Measurements from ENCODE around the gene CTAGE4. TPM values are rescaled to one million over a fixed set of nuclear protein-coding genes. Genes with fewer than 3 reads are reported as not detected.
A peak's percentile ranks its signal among the peaks of the same experiment; 100 is the strongest.
"Not testable (repeated sequence)": the region's sequence is repeated elsewhere in the genome, so short reads cannot be mapped to it uniquely, and the experiment has no call there.

The CTAGE4 gene
- total and polyA plus RNA-seq, 4 donors, result 0.16 to 8.2 (median 4.3) TPM

DNA sequence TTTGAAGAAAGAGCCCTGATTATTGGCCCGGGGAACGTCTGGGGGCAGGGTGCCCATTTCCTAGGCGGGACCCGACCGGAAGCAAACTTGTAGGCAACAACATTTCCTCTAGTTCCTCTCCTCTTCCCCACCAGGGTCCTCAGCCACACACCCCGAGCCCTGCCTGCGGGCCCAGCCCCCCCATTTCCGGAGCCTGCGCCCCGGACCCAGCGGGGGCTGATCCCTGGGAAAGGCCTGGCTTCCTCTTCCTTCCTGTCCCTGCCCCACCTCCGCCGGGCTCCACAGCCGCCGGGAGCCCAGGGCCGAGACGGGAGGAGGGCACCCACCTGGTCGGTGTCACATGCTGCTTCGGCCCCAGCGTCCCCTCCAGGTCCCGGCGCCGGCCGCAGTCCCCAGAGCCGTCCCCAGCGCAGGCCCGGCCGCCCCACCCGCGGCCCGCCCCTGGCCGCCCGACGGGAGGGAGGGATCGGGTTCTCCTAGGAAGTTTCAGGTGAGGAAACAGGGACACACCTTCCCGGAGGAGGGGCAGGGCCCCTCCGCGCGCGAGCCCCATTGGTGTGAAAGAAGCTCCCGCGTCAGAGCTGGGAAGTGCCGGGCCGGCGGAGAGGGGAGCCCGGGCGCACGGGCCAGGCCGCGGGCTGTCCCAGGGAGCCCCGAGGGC, 12.1 kb downstream of the CTAGE4 start, which contains the start of gene ARHGEF35:
TSS of gene ARHGEF35 (minus strand) at position 622 of the 661 bp plus-strand sequence. CDS start 7,450 bp downstream, outside the sequence.
- H3K36me3 ChIP-seq (ENCODE audit: control insufficient read depth in 4 of 4, insufficient read depth in 4 of 4, low read length in 4 of 4); H3K27me3 ChIP-seq (ENCODE audit: control insufficient read depth in 3 of 3, insufficient read depth in 3 of 3, low read length in 2 of 3); H3K9ac ChIP-seq (ENCODE audit: insufficient read depth in 1 of 2, low read length in 2 of 2); H3K4me3 ChIP-seq; DNase-seq; H3K27ac ChIP-seq (ENCODE audit: low read depth in 1 of 2, low read length in 1 of 2); H3K9me3 ChIP-seq (ENCODE audit: control insufficient read depth in 4 of 4, insufficient read depth in 3 of 4, low read length in 3 of 4); H3K4me1 ChIP-seq (ENCODE audit: control insufficient read depth in 5 of 5, insufficient read depth in 5 of 5, low read length in 5 of 5): not testable (repeated sequence)
- ATAC-seq (ENCODE audit: insufficient read depth, low FRiP score), result peak; percentile 88
- WGBS, 2 donors, result 1% methylated on average over 11 of the region's 51 CpGs; no CpG with 5 or more reads in 1 of the 2 donors

DNA sequence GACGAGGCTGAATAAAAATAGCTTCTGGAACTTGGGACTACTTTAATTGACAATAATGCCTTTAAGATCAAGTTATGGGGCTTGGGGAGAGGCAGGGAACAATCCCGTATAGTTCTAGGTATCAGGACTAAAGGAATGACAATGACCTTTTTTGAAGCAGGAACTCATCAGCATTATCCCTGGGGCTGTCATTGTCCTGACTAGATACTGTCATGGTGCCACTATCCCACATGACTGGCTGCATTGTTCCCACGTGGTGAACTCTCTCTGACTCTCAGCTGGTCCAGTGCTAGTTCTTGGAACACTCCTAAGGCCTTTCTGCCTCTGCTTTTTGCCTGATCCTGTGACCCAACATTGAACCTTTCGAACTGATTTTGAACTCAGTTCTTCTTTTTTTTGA, 15.7 kb downstream of the CTAGE4 start:
- not testable (repeated sequence) for H3K27ac ChIP-seq (ENCODE audit: low read depth in 1 of 2, low read length in 1 of 2); H3K36me3 ChIP-seq (ENCODE audit: control insufficient read depth in 4 of 4, insufficient read depth in 4 of 4, low read length in 4 of 4); H3K9ac ChIP-seq (ENCODE audit: insufficient read depth in 1 of 2, low read length in 2 of 2); H3K4me3 ChIP-seq; DNase-seq; ATAC-seq (ENCODE audit: insufficient read depth, low FRiP score); H3K9me3 ChIP-seq (ENCODE audit: control insufficient read depth in 4 of 4, insufficient read depth in 3 of 4, low read length in 3 of 4); H3K4me1 ChIP-seq (ENCODE audit: control insufficient read depth in 5 of 5, insufficient read depth in 5 of 5, low read length in 5 of 5); H3K27me3 ChIP-seq (ENCODE audit: control insufficient read depth in 3 of 3, insufficient read depth in 3 of 3, low read length in 2 of 3)
- 71 to 82% methylated on average over 3 of the region's 4 CpGs for WGBS, 2 donors

DNA sequence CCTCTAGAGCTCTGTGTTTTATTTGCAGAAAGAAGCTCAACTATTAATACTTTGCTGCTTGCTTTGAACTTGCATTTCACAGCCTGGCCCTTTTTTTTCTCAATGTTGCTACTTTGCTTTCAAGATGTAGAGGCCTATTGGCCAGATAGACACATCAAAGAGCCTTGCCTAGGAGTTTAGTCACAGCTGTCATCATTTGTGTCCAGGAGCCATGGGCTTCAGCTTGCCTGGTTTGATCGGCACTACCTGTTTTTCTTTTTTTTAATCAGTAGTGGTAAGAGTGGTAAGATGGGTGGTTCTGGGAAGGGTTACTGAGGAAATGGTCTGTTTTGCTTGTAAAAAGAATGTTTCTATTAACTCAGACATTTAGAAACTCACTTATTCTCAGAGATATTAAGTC, 18.7 kb downstream of the CTAGE4 start:
- WGBS, 2 donors, result no CpG with 5 or more reads among the region's 1 CpG
- H3K4me1 ChIP-seq (ENCODE audit: control insufficient read depth in 5 of 5, insufficient read depth in 5 of 5, low read length in 5 of 5); H3K9ac ChIP-seq (ENCODE audit: insufficient read depth in 1 of 2, low read length in 2 of 2); H3K9me3 ChIP-seq (ENCODE audit: control insufficient read depth in 4 of 4, insufficient read depth in 3 of 4, low read length in 3 of 4); ATAC-seq (ENCODE audit: insufficient read depth, low FRiP score); H3K27ac ChIP-seq (ENCODE audit: low read depth in 1 of 2, low read length in 1 of 2); DNase-seq; H3K4me3 ChIP-seq; H3K27me3 ChIP-seq (ENCODE audit: control insufficient read depth in 3 of 3, insufficient read depth in 3 of 3, low read length in 2 of 3); H3K36me3 ChIP-seq (ENCODE audit: control insufficient read depth in 4 of 4, insufficient read depth in 4 of 4, low read length in 4 of 4): not testable (repeated sequence)

DNA sequence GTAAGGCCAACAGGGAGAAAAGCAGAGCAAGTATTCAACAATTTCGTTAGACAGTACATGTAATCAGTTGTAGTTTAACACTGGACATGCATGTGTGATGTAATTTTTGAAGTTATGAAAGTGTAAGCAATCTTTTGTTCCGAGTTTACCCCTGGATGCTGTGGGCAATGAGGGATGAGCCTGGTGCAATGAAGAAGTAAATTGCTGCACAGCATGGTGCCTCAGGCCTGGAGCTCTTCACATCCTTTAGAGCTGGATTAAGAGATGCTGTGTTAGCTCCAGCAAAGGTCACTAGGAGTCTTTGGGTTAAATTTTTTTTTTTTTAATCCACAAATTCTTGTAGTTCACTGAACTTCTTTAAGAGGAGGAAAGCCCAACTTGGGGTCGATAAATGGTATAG, 19.8 kb downstream of the CTAGE4 start:
- not testable (repeated sequence) for ATAC-seq (ENCODE audit: insufficient read depth, low FRiP score); H3K36me3 ChIP-seq (ENCODE audit: control insufficient read depth in 4 of 4, insufficient read depth in 4 of 4, low read length in 4 of 4); H3K9me3 ChIP-seq (ENCODE audit: control insufficient read depth in 4 of 4, insufficient read depth in 3 of 4, low read length in 3 of 4); H3K27ac ChIP-seq (ENCODE audit: low read depth in 1 of 2, low read length in 1 of 2); H3K4me1 ChIP-seq (ENCODE audit: control insufficient read depth in 5 of 5, insufficient read depth in 5 of 5, low read length in 5 of 5); H3K4me3 ChIP-seq; H3K27me3 ChIP-seq (ENCODE audit: control insufficient read depth in 3 of 3, insufficient read depth in 3 of 3, low read length in 2 of 3); H3K9ac ChIP-seq (ENCODE audit: insufficient read depth in 1 of 2, low read length in 2 of 2); DNase-seq
- WGBS, 2 donors, result no CpG with 5 or more reads among the region's 3 CpGs

DNA sequence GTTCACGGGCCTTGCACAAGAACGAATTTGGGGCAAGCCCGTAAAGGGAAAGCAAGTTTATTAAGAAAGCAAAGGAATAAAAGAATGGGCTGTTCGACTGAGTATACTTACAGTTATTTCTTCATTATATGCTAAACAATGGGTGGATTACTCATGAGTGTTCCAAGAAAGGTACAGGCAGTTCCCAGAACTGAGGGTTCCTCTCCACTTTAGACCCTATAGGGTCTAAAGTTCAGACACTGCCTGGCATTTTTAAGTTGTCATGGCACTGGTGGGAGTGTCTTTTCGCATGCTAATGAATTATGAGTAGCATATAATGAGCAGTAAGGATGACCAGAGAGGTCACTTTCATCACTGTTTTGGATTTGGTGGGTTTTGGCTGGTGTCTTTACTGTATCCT, 22.0 kb downstream of the CTAGE4 start:
- H3K4me1 ChIP-seq (ENCODE audit: control insufficient read depth in 5 of 5, insufficient read depth in 5 of 5, low read length in 5 of 5); H3K27ac ChIP-seq (ENCODE audit: low read depth in 1 of 2, low read length in 1 of 2); DNase-seq; H3K36me3 ChIP-seq (ENCODE audit: control insufficient read depth in 4 of 4, insufficient read depth in 4 of 4, low read length in 4 of 4); H3K9me3 ChIP-seq (ENCODE audit: control insufficient read depth in 4 of 4, insufficient read depth in 3 of 4, low read length in 3 of 4); H3K27me3 ChIP-seq (ENCODE audit: control insufficient read depth in 3 of 3, insufficient read depth in 3 of 3, low read length in 2 of 3); ATAC-seq (ENCODE audit: insufficient read depth, low FRiP score); H3K9ac ChIP-seq (ENCODE audit: insufficient read depth in 1 of 2, low read length in 2 of 2); H3K4me3 ChIP-seq: not testable (repeated sequence)
- WGBS, 2 donors, result no CpG with 5 or more reads among the region's 5 CpGs

DNA sequence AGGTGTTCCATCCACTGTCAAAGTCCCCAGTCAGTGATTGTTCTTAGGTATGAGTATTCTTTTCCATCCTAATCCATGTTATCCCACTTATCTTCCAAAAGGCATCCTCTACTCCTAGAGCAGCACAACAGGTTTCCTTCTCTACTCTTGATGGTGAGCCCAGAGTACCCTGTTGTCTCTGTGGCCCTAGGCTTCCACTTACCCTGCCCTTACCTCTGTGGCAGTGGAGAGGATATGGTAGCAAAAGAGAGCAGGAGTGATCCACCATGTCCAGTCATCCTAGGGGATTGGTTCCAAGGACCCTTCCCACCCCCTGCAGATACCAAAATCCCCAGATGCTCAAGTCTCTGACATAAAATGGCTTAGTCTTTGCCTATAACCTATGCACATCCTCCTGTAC, 33.9 kb downstream of the CTAGE4 start:
- not testable (repeated sequence) for DNase-seq; ATAC-seq (ENCODE audit: insufficient read depth, low FRiP score); H3K4me3 ChIP-seq; H3K4me1 ChIP-seq (ENCODE audit: control insufficient read depth in 5 of 5, insufficient read depth in 5 of 5, low read length in 5 of 5); H3K9ac ChIP-seq (ENCODE audit: insufficient read depth in 1 of 2, low read length in 2 of 2); H3K36me3 ChIP-seq (ENCODE audit: control insufficient read depth in 4 of 4, insufficient read depth in 4 of 4, low read length in 4 of 4); H3K27me3 ChIP-seq (ENCODE audit: control insufficient read depth in 3 of 3, insufficient read depth in 3 of 3, low read length in 2 of 3); H3K27ac ChIP-seq (ENCODE audit: low read depth in 1 of 2, low read length in 1 of 2); H3K9me3 ChIP-seq (ENCODE audit: control insufficient read depth in 4 of 4, insufficient read depth in 3 of 4, low read length in 3 of 4)

DNA sequence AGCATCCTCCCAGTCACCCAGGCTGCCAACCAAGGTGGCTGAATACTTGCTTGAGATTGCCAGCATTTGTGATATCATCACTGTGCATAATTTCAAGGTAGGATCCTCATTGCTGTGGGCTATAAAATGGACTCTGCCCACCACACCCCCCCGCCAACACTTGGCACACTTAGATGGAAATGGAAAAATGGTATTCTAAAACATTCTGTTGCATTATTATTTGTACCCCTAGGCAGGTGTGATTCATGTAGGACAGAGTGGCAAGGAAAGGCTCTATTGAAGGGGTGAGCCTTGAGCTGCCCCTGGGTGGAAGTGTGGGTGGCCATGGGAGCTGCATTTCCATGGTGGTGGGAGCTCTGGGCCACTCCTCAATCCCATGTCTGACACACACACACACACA, 35.3 kb downstream of the CTAGE4 start:
- not testable (repeated sequence) for H3K9me3 ChIP-seq (ENCODE audit: control insufficient read depth in 4 of 4, insufficient read depth in 3 of 4, low read length in 3 of 4); H3K9ac ChIP-seq (ENCODE audit: insufficient read depth in 1 of 2, low read length in 2 of 2); H3K4me3 ChIP-seq; H3K36me3 ChIP-seq (ENCODE audit: control insufficient read depth in 4 of 4, insufficient read depth in 4 of 4, low read length in 4 of 4); H3K27me3 ChIP-seq (ENCODE audit: control insufficient read depth in 3 of 3, insufficient read depth in 3 of 3, low read length in 2 of 3); H3K4me1 ChIP-seq (ENCODE audit: control insufficient read depth in 5 of 5, insufficient read depth in 5 of 5, low read length in 5 of 5); ATAC-seq (ENCODE audit: insufficient read depth, low FRiP score); DNase-seq; H3K27ac ChIP-seq (ENCODE audit: low read depth in 1 of 2, low read length in 1 of 2)
- WGBS, 2 donors, result 96 to 97% methylated on average over 1 of the region's 1 CpG

GRCh38 chr7:144219149-144219548, 35.9 kb downstream of the CTAGE4 start:
- H3K27me3 ChIP-seq (ENCODE audit: control insufficient read depth in 3 of 3, insufficient read depth in 3 of 3, low read length in 2 of 3); H3K4me1 ChIP-seq (ENCODE audit: control insufficient read depth in 5 of 5, insufficient read depth in 5 of 5, low read length in 5 of 5); H3K9me3 ChIP-seq (ENCODE audit: control insufficient read depth in 4 of 4, insufficient read depth in 3 of 4, low read length in 3 of 4); H3K9ac ChIP-seq (ENCODE audit: insufficient read depth in 1 of 2, low read length in 2 of 2); DNase-seq; ATAC-seq (ENCODE audit: insufficient read depth, low FRiP score); H3K27ac ChIP-seq (ENCODE audit: low read depth in 1 of 2, low read length in 1 of 2); H3K36me3 ChIP-seq (ENCODE audit: control insufficient read depth in 4 of 4, insufficient read depth in 4 of 4, low read length in 4 of 4); H3K4me3 ChIP-seq: not testable (repeated sequence)
- no CpG with 5 or more reads among the region's 4 CpGs for WGBS, 2 donors
